ENCODE measurements around the gene MEDAG. TPM values are rescaled to one million over a fixed set of nuclear protein-coding genes. Genes with fewer than 3 reads are reported as not detected.

Gene MEDAG
- total RNA-seq: 10 to 100 TPM in 1 of 4 donors, 1 to 10 TPM in 3; 4.9 to 21.5 (median 8.7) TPM

DNA sequence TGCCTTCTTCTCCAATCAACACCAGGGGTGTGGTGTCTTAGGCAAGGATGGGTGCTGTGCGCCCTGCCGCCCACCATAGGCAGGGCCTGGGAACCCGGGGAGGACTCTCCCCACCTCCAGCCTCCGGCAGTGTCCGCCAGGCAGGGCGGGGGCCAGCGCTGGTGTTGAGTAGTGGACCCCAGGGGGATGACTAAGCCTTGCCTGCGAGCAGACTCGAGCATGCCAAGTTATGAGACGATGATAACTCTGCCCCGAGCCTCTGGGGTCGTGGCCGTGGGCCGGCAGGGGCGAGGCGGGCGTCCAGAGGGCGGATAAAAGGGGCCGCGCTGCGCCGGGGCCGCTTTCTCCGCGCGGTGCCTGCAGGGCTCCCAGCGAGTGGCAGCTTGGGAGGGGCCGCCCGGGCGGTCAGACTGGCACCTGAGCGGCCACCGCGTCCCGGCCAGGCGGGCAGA, at the start of gene MEDAG:
MEDAG (plus strand) TSS at position 340 of the 452 bp plus-strand sequence. CDS start 245 bp downstream, outside the sequence.
- DNase-seq: peak in 1 of 3 donors; percentile 57
- Histone ChIP-seq H3K9me3 (no peaks in the 10 kb centered on the region), H3K27ac (peak within 1 kb of the TSS; percentile 25 to 75 (median 46)), H3K27me3 (peaks cover 0 to 18% of the 10 kb centered on the region in 2 donors), H3K4me1 (peaks cover 0 to 16% (median 0%) of the 10 kb centered on the region in 4 donors), H3K36me3 (no peaks in the 10 kb centered on the region), H3K4me3 (peak within 1 kb of the TSS in 3 of 4 donors; percentile 24 to 46 (median 34))
- TF ChIP-seq POLR2A (IDR thresholded peaks at IDR 0.05) (no peak), CTCF (IDR thresholded peaks at IDR 0.05) (no peak)

DNA sequence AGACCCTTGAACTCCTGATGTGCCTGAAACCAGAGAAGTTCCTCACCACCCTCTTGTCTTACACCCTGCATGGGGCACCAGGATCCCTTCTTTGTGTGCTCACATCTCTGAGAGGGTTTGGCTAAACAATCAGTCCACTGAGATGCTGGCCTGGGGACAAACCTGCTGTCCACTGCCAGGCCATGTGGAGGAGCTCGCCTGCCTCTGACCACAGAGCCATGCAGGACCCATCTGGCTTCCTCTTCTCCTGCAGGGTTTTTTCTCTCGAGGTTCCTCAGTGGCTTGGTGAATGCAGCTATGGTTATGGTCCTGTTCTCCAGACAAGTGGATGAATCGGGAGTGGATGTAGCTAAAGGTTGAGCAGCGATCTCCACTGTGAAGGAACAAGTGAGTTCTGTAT, 49.1 kb upstream of the MEDAG start:
- no peak for TF ChIP-seq POLR2A (IDR thresholded peaks at IDR 0.05)
- TF ChIP-seq CTCF (IDR thresholded peaks at IDR 0.05): no peak
- Histone ChIP-seq H3K36me3 (no peaks in the 10 kb centered on the region), H3K4me1 (no peaks in the 10 kb centered on the region), H3K27me3 (no peaks in the 10 kb centered on the region), H3K9me3 (no peaks in the 10 kb centered on the region), H3K4me3 (no peak overlapping the region), H3K27ac (no peak overlapping the region)
- peak in 1 of 3 donors; percentile 30 for DNase-seq

DNA sequence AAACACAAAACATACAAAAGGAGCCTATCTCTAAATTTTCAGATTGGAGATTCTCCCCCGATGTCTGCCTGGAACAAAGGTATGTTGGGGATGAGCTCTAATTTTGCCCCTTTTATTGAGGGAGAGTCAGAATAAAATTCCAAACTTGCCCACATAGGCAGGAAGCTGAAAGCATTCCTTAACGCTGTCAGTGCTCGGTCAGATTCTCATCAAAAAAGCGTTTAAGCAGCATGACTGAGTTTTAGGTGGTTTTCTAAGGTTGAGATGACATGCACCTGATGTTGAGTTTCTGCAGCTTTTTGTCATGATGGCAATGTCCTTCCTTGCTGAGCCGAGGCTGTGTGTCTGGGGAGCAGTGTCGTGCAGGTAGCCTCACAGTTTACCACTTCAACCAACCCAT, 48.4 kb upstream of the MEDAG start:
- Histone ChIP-seq H3K27me3 (no peaks in the 10 kb centered on the region), H3K27ac (no peak overlapping the region), H3K4me1 (no peaks in the 10 kb centered on the region), H3K36me3 (no peaks in the 10 kb centered on the region), H3K4me3 (no peak overlapping the region), H3K9me3 (no peaks in the 10 kb centered on the region)
- DNase-seq: no peak
- TF ChIP-seq CTCF (IDR thresholded peaks at IDR 0.05): no peak
- TF ChIP-seq POLR2A (IDR thresholded peaks at IDR 0.05): no peak

DNA sequence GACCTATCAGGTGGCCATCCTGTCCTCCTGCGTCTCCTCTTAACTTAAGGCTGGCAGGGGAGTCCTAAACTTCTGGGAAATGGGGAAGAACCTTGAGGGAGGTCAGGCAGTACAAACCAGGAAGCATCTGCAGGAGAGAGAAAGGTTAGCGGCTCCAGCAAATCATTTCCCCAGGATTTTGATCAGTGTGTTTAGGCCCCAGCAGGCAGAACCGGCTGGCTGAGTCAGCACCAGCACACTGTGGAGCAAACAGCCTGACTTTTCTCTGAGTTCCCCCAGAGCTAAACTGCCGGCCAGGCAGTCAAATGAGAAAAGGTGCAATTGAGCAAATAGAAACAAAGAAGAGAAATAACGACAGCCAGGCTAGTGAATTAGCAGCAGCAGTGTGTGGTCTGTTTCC, 46.7 kb upstream of the MEDAG start:
- H3K4me3 ChIP-seq: no peak overlapping the region
- DNase-seq: no peak
- H3K9me3 ChIP-seq: no peaks in the 10 kb centered on the region
- no peaks in the 10 kb centered on the region for H3K36me3 ChIP-seq
- no peaks in the 10 kb centered on the region for H3K27me3 ChIP-seq
- no peaks in the 10 kb centered on the region for H3K4me1 ChIP-seq
- TF ChIP-seq POLR2A (IDR thresholded peaks at IDR 0.05) (no peak), CTCF (IDR thresholded peaks at IDR 0.05) (no peak)
- no peak overlapping the region for H3K27ac ChIP-seq

DNA sequence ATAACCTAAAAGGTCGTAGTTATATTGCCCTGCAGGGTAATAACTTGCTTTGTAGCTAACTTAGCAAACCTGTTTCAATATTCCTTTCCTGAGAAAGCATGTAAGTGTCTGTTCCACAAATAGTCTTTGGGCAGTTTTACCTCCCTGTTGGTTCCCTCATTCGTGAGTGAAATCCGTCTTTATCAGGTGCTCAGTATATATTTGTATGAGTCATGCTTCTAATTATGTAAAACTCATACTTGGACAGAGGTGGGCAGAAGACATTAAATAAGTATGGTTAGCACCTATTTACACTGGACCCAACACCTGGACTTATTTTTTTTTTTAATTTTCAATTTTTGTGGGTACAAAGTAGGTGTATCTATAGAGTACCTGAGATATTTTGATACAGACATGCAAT, 44.9 kb upstream of the MEDAG start:
- no peaks in the 10 kb centered on the region for H3K9me3 ChIP-seq
- H3K27me3 ChIP-seq: no peaks in the 10 kb centered on the region
- TF ChIP-seq CTCF (IDR thresholded peaks at IDR 0.05): no peak
- peaks cover 0 to 11% (median 0%) of the 10 kb centered on the region in 4 donors for H3K4me1 ChIP-seq
- no peak for DNase-seq
- no peak overlapping the region for H3K4me3 ChIP-seq
- H3K36me3 ChIP-seq: no peaks in the 10 kb centered on the region
- H3K27ac ChIP-seq: no peak overlapping the region

All from Peyer's patch (tissue), 4 donors.